ENCODE measurements around the gene CCDC181. TPM values are rescaled to one million over a fixed set of nuclear protein-coding genes. Genes with fewer than 3 reads are reported as not detected.
A peak's percentile ranks its signal among the peaks of the same experiment; 100 is the strongest.
"Not testable (repeated sequence)": the region's sequence is repeated elsewhere in the genome, so short reads cannot be mapped to it uniquely, and the experiment has no call there.

CCDC181 gene
- 0.54 TPM for total RNA-seq

DNA sequence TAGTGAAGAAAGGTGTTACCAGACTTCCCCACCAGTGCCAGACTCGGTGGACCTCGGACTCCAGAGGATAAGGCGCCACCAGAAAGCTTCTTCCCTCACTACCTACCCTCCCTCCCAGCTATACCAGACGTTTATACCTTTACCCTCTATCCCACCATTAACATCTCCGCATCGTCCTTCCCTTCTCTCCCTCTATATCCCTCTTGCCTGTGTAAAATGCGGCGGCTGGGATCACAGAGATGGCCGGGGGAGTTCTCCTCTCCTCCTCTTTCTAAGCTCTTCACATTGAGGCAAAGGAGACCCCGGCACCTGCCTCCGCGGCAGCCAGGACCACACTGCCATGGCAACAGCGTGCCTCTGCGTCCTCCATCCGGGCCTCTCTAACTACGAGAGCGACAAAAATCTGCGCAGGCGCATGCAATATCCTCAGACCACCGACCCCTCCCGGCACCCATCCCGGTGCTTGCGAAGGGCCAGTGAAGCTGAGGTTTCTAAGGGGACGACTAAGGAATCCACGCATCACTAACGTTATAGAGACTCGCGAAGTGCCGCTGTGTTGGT, at the start of gene CCDC181:
CCDC181 (minus strand) TSS at position 394 of the 561 bp plus-strand sequence. CDS start 2,547 bp downstream, outside the sequence.
- peak in 2 of 3 donors; percentile 72 to 78 for DNase-seq (ENCODE audit: low read depth in 2 of 3, low spot score in 2 of 3)

DNA sequence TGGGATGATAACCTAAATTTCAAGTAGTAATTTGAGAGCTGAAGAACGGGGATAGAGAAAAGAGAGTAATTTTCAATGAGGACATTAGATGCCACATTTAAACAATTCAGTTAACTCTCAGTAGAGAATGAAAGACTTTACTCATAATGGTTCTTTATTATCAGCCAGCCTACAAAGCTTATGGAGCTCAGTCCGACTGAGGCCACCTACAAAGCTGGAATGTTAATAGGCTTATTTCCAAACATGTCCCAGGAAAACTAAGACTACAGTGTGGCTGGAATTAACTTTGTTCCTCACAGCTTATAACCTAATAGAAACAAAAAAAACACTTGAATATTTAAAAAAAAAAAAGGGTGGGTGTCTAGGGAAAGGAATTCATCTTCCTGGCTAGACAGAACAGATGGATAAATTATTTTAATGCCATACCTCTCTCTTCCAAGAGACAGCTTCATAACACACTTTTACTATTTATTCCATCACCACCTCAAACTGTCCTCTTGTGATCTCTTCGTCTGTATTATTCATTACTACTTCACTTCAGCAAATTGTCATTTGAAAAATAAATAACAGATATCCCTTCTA, 48.6 kb upstream of the CCDC181 start:
- no peak for DNase-seq (ENCODE audit: low read depth in 2 of 3, low spot score in 2 of 3)

DNA sequence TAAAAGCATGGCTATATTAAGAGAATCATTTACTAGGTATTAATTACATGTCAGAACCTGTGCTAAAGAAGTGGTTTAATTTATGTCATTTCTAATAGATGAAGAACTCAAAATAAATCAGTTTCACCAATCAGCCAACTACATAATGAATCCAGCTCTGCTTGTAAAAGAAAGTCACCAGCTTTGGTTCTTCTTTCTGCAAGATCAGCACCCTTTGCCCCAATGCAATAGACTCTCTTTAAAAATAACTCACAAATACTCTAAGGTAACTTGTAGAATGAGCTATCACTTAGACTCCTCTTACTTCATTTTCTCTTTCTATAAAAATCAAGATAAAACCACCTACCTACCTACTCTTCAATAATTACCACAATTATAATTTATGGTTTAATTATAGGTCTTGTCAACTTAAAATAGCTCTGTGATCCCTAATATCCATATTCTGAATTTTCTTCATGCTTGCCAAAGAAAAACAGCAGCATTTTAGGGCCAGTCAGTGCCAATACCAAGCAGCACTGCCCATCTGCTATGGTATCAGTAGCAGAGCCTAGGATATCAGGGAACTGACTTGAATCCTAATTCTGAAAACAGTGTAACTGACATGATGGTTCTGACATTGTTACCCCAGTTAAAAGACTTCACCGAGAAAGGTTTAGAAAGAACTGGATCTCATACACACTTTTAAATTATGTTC, 47.2 kb upstream of the CCDC181 start:
- no peak for DNase-seq (ENCODE audit: low read depth in 2 of 3, low spot score in 2 of 3)

DNA sequence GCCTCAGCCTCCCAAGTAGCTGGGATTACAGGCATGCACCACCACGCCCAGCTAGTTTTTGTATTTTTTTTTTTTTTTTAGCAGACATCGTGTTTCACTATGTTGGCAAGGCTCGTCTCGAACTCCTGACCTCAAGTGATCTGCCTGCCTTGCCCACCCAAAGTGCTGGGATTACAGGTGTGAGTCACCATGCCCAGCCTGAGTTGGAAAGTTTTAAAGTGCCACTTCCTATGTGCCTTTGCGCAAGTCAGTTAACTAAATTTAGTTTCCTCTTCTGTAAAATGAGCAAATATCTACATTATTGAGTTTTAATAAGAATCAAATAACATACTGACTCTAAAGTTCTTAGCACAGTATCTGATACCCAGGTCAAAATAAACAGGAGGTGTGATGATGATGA, 46.1 kb upstream of the CCDC181 start:
- DNase-seq (ENCODE audit: low read depth in 2 of 3, low spot score in 2 of 3): no peak

DNA sequence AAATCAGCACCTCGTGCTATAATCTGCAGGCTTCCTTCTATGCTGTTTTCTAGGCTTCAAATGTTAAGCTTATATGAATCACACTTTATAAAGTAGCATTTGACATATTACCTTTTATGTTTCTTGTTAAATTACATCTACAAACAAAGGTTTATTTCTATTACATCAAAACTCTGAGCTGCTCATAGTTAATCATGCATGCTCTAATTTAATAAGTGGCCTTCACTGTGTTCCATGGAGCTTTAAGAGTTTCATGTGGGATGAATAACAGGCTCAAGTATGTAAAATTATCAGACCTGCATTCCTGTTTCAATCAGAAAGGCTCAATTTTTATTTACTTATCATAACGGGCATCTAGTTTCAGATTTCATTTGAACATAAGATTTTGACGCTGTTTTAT, 45.5 kb upstream of the CCDC181 start:
- DNase-seq (ENCODE audit: low read depth in 2 of 3, low spot score in 2 of 3): no peak

DNA sequence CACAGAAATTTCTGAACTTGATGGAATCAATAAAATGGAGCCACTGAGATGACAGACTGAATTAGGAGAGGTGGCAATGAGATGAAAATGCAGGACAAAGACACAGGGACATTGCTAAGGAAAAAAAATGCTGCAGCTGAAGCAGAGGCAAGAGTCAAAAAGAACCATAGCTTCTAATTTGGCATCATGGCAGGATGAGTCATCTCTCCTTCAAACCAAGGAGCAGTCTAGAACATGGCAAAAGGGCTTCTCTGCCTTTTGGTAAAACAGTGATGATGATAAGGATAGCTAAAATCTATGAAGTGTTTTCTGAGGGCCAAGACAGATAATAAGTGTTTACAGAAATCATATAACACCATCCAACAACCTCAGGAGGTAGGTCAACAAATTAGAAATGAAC, 41.7 kb upstream of the CCDC181 start:
- no peak for DNase-seq (ENCODE audit: low read depth in 2 of 3, low spot score in 2 of 3)

DNA sequence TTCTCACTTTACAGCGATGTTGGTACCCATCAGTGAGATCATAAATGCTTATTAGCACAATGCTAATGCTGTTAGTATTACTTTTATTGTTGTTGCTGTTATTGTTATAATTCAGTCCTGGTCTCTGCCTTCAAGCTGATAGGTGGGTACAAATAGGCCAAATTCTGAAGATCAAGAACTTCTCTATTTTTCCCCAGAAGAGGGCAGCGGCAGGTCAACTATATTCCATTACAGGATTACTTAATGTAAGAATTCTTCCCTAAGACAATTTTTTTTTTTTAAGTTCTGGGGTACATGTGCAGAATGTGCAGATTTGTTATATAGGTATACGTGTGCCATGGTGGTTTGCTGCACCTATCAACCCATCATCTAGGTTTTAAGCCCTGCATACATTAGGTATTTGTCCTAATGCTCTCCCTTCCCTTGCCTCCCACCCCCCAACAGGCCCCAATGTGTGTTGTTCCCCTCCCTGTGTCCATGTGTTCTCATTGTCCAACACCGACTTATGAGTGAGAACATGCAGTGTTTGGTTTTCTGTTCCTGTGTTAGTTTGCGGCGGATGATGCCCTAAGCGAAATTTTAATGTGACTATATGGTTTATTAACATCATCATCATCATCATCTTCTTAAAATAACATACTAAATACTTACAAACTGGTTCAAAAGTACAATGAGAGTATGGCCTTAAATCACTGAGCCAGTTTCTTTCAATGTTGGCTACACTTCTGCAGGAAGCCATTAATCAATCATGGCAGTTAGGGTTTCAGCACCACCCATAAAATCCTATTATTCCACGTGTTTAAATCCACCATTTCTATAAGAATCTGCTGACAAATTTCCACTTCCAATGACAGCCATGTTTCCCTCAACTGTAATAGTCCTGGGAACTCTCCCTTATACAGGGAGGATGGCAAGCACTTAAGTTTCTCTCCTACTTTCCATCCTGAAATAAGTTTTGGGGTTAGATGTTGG, 39.3 kb upstream of the CCDC181 start:
- peak in 2 of 3 donors; percentile 40 to 63 for DNase-seq (ENCODE audit: low read depth in 2 of 3, low spot score in 2 of 3)

DNA sequence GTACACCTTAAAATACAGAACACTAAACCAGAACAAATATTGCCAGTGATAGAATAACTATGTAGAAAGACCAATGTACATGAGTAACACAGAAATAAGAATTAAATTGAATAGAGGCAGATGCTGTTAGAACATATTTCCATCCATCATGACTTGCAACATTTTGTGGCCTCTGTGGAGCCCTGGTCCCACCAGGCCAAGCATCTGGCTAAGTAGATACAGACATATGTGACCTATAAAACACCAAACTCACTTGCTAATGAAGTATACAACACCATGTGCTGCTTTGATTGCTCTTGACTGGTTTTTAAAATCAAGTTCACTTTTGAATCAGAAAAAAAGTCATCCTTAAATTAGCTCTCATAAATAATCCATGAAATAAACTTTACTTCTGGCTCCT, 38.0 kb upstream of the CCDC181 start:
- peak in 2 of 3 donors; percentile 36 to 81 for DNase-seq (ENCODE audit: low read depth in 2 of 3, low spot score in 2 of 3)

DNA sequence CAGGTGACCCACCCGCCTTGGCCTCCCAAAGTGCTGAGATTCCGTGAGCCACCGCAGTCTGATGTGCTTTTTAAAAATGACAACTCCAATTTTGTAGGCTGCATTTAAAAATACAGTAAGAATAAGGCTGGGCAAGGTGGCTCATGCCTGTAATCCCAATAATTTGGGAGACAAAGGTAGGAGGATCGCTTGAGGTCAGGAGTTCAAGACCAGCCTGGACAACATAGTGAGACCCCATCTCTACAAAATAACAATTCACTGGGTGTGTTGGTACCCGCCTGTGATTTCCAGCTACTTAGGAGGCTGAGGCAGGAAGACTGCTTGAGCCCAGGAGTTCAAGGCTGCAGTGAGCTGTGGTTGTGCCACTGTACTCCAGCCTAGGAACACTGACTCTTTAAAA, 35.1 kb upstream of the CCDC181 start:
- DNase-seq (ENCODE audit: low read depth in 2 of 3, low spot score in 2 of 3): no peak

DNA sequence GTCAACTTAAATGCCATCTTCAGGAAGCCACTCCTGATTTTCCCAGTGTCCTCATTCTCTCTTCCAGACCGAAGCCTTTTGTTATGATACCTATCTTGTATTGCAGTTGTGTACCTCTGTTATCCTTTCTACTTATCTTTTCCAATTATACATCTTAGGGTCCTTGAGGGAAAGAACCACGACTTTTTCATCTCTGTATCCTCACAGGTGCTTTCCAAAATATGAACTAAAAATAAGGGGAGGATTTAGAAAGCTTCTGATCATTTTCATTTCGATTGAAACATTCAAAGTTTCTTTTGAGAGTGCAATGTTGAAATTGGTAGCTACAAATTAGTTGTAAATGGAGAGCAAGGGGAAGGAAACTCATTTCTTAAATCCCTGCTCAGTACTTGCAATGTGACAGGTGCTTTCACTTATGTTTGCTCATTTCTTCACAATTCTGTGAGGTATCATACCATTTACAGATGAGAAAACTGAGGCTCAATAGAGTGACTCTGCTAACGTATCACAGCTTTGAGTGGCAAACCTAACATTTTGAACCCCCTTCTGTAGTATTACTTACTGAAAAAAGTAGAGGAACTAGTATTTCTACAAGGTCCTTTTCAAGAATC, 34.2 kb upstream of the CCDC181 start:
- DNase-seq (ENCODE audit: low read depth in 2 of 3, low spot score in 2 of 3): no peak

DNA sequence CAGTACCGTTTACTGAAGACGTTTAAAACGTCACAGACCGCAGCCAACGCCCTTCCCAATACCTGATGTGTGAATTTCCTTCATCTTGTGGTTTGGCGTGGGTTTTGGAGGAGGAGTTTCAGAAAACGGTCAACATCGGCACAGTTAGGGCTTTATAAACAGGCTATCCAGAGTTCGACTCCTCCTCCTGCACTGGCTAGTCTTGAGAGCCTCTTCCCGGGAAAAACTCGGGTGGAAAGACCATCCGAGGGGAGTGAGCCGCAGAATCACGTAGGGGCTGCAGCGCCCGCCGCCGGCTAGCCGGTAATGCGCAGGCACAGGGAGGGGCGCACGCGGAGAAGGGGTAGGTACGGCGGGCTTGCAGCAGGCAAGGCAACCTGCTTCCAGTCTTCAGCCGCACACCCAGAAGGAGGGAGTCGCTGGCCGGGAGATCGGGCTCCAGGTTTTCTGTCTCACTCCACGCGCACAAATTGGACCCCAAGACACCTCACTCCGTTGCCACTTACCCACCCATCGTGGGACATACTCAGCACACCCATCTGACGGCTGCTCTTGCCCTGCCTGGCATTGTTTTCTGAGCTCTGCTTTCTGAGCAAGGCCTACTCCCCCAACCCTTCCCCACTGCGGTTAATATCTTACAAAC, 33.0 kb upstream of the CCDC181 start:
- peak in 2 of 3 donors; percentile 54 to 68 for DNase-seq (ENCODE audit: low read depth in 2 of 3, low spot score in 2 of 3)

DNA sequence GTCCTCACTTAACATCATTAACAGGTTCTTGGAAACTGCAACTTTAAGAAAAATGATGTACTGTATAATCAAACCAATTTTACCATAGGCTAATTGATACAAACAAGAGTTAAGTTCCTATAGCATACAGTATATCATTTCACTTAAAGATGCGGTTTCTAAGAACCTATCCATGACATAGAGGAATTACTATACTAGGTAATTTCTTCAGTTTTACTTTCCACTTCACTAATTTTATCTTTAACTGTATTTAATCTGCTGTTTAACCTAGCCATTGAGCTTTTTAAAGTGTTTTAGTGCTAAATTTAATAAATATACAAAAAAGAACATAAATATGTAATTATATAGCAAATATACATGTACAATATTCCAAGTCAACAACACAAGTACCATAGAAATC, 30.2 kb upstream of the CCDC181 start:
- DNase-seq (ENCODE audit: low read depth in 2 of 3, low spot score in 2 of 3): peak in 1 of 3 donors; percentile 6

DNA sequence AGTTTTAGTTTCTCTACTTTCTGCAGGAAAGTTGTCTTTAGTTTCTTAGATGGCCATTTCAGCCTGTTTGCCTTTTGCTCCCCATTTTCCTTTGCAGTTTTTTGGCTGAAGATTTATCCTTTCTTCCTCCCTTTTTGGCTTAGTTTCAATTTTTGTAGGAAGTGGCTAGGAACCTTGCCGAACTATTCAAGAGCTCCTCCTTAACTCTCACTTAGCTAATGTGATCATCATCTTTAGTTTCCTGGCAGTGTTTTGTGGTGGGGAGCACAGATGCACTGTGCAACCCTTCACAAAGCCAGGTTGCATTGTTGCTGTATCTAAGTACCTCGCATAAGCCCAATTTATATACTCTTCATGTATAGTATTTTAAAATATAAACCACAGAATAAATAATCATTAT, 28.8 kb upstream of the CCDC181 start:
- DNase-seq (ENCODE audit: low read depth in 2 of 3, low spot score in 2 of 3): no peak

DNA sequence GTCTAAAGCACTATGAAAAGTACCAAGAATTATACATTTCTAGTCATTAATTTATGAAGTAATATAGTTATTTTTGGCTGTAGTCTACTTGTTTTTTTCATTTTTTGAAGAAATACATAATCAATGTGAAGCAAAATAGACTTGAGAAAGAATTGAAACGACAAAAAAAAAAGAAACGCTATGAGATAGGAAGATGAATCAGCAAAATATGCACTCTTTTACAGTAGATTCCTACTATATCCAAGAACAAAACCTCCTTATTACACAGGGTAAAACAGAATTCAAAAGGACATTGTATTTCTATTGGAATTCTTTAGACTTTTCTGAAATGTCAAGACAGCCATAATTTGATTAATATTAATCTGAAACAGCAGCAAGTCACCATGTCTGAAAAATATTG, 25.6 kb upstream of the CCDC181 start:
- DNase-seq (ENCODE audit: low read depth in 2 of 3, low spot score in 2 of 3): no peak

DNA sequence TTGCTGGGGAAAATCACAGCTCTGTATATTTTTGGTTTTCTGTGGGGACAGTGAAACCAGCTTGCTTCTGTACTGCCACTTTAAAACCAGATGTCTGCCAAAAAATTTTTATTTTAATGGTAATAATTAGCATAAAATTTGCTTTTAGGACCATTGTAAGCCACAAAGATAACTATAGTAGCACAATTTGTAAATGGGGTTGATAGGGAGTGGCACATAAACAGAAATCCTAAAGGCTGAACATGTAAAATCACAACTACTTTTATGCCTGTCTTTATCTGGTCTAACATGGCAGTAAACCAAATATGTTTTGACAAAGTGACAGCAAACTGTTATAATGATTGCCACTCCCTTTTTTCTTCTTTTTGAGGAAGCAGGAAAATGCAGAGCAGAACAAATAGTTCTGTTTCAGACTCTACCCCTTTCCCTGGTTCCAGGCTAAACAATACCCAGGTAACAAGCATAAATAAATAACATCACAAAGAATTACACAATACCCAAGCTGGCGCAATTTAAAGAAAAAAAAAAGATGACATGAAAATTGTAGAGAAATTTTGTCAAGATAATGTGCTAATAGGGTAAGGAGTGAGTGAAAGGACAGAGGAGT, 24.0 kb upstream of the CCDC181 start:
- DNase-seq (ENCODE audit: low read depth in 2 of 3, low spot score in 2 of 3): no peak

DNA sequence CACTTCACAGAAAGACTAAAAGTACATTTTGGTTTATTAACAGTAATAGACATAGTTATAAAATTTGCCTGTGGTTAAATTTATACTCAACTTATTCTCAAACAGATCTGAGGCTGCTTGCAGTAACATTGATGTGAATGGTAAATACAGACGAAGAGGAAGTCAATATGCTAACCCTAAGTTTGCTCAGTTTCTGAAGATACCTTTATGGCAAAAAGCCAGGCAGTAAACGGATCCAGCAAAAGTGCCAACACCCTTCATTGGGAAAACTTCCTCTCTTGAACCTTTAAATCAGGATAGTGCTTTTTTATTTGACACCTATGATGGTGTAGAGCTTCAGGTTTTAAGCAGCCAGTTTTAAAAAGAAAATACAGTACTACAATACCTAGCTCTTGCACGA, 16.6 kb upstream of the CCDC181 start:
- no peak for DNase-seq (ENCODE audit: low read depth in 2 of 3, low spot score in 2 of 3)

DNA sequence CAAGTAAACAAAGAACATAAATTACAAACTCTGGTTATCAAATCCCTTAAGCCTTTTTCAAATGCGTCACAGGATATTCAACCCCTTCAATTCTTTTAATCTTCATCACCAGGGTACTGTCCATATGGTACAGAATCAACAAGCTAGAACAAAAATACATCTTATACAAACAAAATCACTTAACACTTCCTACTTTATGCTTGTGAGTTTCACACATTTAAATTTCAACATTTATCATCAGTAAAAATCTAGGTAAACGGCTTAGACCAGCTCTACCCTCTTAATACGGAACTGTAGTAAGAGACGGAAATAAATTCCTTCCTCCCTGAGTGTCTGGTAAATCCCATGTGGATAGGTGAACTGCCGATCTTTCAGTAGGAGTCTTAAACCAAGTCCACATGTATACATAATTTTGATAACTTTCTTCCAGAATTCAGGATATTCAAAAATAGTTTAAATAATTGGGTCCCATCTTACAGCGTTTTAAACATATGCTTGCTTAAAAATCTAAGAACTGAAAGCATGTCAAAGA, 1.0 kb downstream of the CCDC181 start:
- no peak for DNase-seq (ENCODE audit: low read depth in 2 of 3, low spot score in 2 of 3)

DNA sequence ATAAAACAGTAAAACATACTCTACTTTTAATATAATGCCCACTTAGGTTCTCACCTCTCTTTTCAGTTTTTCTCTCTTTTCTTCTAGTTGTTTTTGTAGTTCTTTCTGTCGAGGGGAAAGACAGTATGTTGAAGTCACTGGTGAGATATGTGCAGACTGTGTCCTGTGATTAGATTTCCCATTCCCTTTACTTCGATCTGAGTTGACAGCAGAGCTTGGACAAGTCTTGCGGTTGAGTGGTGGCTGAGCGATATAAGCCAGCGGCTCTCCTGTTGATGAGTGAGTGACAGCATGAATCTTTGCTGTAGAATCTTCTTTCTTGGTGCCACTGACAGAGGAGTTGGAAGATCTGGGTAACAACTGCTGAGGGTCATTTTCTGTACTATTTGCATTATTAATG, 6.0 kb downstream of the CCDC181 start:
- no peak for DNase-seq (ENCODE audit: low read depth in 2 of 3, low spot score in 2 of 3)

DNA sequence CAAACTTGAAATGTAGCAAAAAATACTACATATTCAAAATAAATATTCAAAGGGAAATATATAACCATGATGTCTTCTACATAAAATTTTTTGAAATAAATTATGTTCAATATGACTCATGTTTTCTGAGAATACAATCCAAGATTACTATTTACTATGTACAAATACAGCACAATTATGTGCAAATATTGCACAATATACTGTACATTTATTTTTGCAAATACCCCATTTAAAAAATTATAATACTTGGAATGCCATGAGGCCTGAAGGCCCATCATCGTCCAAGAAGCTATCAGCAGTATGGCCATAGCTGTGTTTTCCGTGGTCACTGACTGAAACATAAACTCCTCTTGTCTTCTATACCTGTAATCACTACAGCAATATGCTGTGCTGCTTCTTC, 12.3 kb downstream of the CCDC181 start:
- DNase-seq (ENCODE audit: low read depth in 2 of 3, low spot score in 2 of 3): no peak

DNA sequence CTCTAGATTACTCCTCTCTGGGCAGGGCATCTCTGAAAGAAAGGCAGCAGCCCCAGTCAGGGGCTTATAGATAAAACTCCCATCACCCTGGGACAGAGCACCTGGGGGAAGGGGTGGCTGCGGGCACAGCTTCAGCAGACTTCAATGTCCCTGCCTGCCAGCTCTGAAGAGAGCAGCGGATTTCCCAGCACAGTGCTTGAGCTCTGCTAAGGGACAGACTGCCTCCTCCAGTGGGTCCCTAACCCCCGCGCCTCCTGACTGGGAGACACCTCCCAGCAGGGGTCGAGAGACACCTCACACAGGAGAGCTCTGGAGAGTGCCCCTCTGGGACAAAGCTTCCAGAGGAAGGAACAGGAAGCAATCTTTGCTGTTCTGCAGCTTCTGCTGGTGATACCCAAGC, 18.9 kb downstream of the CCDC181 start:
- DNase-seq (ENCODE audit: low read depth in 2 of 3, low spot score in 2 of 3): not testable (repeated sequence)
